Vagina (tissue), 2 donors: Measurements from ENCODE around the gene WDR59.

ENCODE experiments used
- CTCF ChIP-seq, 3 experiments: fragments of 450-650 bp in 2 of 3; fragments of 200-600 bp in 1 of 3; sonication (generic) in 1 of 3; IDR thresholded peaks; one replicate each; pipeline ENCODE4 v1.5.1; 2017 to 2019; ENCODE audit warnings: antibody characterized with exemption in 3 of 3, mild to moderate bottlenecking in 2 of 3, moderate library complexity in 2 of 3
- POLR2A ChIP-seq, 2 donors: fragments of 450-650 bp; IDR thresholded peaks; one replicate each; pipeline ENCODE4 v1.6.1; 2017; ENCODE audit warnings: antibody characterized with exemption in 2 of 2, mild to moderate bottlenecking in 2 of 2, moderate library complexity in 2 of 2

DNA sequence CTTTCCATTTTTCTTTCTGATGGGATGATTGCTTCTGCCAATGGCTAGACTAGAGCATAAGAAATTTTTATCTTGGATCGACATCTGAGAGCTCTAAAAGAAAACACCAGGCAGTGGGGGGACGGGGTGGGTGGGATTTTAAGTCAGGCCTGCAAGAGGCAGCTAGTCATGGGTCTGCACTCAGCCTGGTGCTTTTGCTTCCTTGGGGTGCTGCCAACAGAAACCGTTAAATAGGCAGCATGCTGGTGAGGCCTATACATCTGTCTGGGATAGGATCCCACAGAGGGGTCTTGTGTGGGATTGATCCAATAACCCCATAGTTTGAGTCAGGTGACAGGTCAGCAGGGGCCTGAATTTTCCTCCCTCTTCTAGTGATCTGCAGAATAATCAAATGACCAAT is 40.8 kb upstream of the WDR59 start:
- TF ChIP-seq POLR2A (IDR thresholded peaks at IDR 0.05) (no peak), CTCF (IDR thresholded peaks at IDR 0.05) (no peak)
